Activated CD8-positive, alpha-beta memory T cell treated with anti-CD3 and anti-CD28 coated beads for 24 hours (primary cell): ENCODE results near the gene MRPS34.

Experiments
- DNase-seq: peaks from one replicate; pipeline ENCODE4 v3.0.0-alpha.2; 2020

Gene MRPS34

GRCh38 chr16:1724491-1724890, 48.4 kb downstream of the MRPS34 start:
- DNase-seq, result no peak

- DNase-seq, result peak; percentile 63
Observed at GRCh38 chr16:1723450-1724147, 49.3 kb downstream of the MRPS34 start.
